ENCODE results near the gene CXCL16.

The CXCL16 gene

GRCh38 chr17:4766201-4766600 lies 26.5 kb upstream of the CXCL16 start:
- TF ChIP-seq EP300 (IDR thresholded peaks at IDR 0.05; ENCODE audit: borderline replicate concordance), result no peak
- TF ChIP-seq, protein P1, sequence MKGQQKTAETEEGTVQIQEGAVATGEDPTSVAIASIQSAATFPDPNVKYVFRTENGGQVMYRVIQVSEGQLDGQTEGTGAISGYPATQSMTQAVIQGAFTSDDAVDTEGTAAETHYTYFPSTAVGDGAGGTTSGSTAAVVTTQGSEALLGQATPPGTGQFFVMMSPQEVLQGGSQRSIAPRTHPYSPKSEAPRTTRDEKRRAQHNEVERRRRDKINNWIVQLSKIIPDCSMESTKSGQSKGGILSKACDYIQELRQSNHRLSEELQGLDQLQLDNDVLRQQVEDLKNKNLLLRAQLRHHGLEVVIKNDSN (IDR thresholded peaks at IDR 0.05), result no peak
- TF ChIP-seq FOXM1 (IDR thresholded peaks at IDR 0.05; ENCODE audit: borderline replicate concordance, low read depth), result no peak
- no peak for TF ChIP-seq REST (IDR thresholded peaks at IDR 0.05; ENCODE audit: low read depth)
- TF ChIP-seq TAF1 (IDR thresholded peaks at IDR 0.05; ENCODE audit: low read depth), result no peak
- TF ChIP-seq RAD21 (IDR thresholded peaks at IDR 0.05; ENCODE audit: low read depth), result no peak
- TF ChIP-seq YY1 (IDR thresholded peaks at IDR 0.05; ENCODE audit: low read depth), result no peak

GRCh38 chr17:4764595-4764994 lies 24.9 kb upstream of the CXCL16 start:
- TF ChIP-seq EGR1 (IDR thresholded peaks at IDR 0.05) (no peak), CEBPB (IDR thresholded peaks at IDR 0.05) (no peak), EP300 (IDR thresholded peaks at IDR 0.05; ENCODE audit: borderline replicate concordance) (no peak), TEAD4 (IDR thresholded peaks at IDR 0.05) (no peak), CREB1 (IDR thresholded peaks at IDR 0.05; ENCODE audit: low read depth) (no peak), FOXM1 (IDR thresholded peaks at IDR 0.05; ENCODE audit: borderline replicate concordance, low read depth) (no peak)

DNA sequence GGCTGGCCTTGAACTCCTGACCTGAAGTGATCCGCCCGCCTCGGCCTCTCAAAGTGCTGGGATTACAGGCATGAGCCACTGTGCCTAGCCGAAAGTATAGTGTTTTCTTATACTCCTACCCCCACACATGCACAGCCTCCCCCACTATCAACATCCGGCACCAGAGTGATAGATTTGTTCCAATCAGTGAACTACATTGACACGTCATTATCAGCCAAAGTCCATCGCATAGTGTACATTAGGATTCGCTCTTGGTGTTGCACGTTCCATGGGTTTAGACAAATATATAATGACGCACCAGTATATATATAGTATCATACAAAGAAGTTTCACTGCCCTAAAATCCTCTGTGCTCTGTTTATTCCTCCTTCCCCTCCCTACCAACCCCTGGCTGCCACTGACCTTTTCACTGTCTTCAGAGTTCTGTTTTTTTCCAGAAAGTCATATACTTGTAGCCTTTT lies 20.1 kb upstream of the CXCL16 start:
- TF ChIP-seq MAX (IDR thresholded peaks at IDR 0.05), result no peak
- TF ChIP-seq TCF12 (IDR thresholded peaks at IDR 0.05; ENCODE audit: low read depth), result no peak
- TF ChIP-seq EP300 (IDR thresholded peaks at IDR 0.05; ENCODE audit: borderline replicate concordance), result no peak
- no peak for TF ChIP-seq CREB1 (IDR thresholded peaks at IDR 0.05; ENCODE audit: low read depth)
- TF ChIP-seq REST (IDR thresholded peaks at IDR 0.05; ENCODE audit: low read depth), result no peak
- no peak for TF ChIP-seq CEBPB (IDR thresholded peaks at IDR 0.05)
- TF ChIP-seq YY1 (IDR thresholded peaks at IDR 0.05; ENCODE audit: low read depth), result no peak
- no peak for TF ChIP-seq EGR1 (IDR thresholded peaks at IDR 0.05)
- TF ChIP-seq RAD21 (IDR thresholded peaks at IDR 0.05; ENCODE audit: low read depth), result no peak
- TF ChIP-seq TEAD4 (IDR thresholded peaks at IDR 0.05), result no peak
- TF ChIP-seq TAF1 (IDR thresholded peaks at IDR 0.05; ENCODE audit: low read depth), result no peak
- TF ChIP-seq, protein P1 (IDR thresholded peaks at IDR 0.05), result no peak
- TF ChIP-seq NFIC (IDR thresholded peaks at IDR 0.05), result no peak
- no peak for TF ChIP-seq ZBTB7A (IDR thresholded peaks at IDR 0.05; ENCODE audit: low read depth)
- TF ChIP-seq FOXM1 (IDR thresholded peaks at IDR 0.05; ENCODE audit: borderline replicate concordance, low read depth), result no peak

GRCh38 chr17:4753392-4753791 lies 13.7 kb upstream of the CXCL16 start:
- TF ChIP-seq YY1 (IDR thresholded peaks at IDR 0.05; ENCODE audit: low read depth), result no peak
- no peak for TF ChIP-seq TEAD4 (IDR thresholded peaks at IDR 0.05)
- TF ChIP-seq RAD21 (IDR thresholded peaks at IDR 0.05; ENCODE audit: low read depth), result no peak
- TF ChIP-seq FOXM1 (IDR thresholded peaks at IDR 0.05; ENCODE audit: borderline replicate concordance, low read depth), result no peak
- no peak for TF ChIP-seq EP300 (IDR thresholded peaks at IDR 0.05; ENCODE audit: borderline replicate concordance)
- TF ChIP-seq CEBPB (IDR thresholded peaks at IDR 0.05), result no peak

DNA sequence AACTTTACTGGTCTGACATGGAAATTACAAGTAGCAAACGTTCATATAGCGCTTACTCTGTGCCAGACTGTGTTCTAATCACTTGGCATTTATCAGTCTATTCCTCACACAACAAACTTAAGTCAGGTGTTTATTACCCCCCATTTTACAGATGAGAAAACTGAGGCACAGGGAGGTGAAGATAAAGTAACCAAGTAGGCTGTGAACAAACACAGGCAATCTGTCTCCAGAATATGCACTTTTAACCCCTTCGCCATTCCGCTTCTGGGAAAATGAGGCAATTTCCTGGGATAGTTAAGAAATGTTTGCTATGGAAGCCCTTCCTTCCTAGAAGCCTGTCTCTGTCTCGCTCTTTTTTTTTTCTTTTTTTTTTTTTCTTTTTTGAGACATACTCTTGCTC lies 12.2 kb upstream of the CXCL16 start:
- no peak for TF ChIP-seq YY1 (IDR thresholded peaks at IDR 0.05; ENCODE audit: low read depth)
- TF ChIP-seq MAX (IDR thresholded peaks at IDR 0.05), result no peak
- no peak for TF ChIP-seq TAF1 (IDR thresholded peaks at IDR 0.05; ENCODE audit: low read depth)
- TF ChIP-seq TEAD4 (IDR thresholded peaks at IDR 0.05), result no peak
- TF ChIP-seq CREB1 (IDR thresholded peaks at IDR 0.05; ENCODE audit: low read depth), result no peak
- TF ChIP-seq EGR1 (IDR thresholded peaks at IDR 0.05), result no peak
- TF ChIP-seq, protein P1 (IDR thresholded peaks at IDR 0.05), result no peak
- no peak for TF ChIP-seq REST (IDR thresholded peaks at IDR 0.05; ENCODE audit: low read depth)
- TF ChIP-seq NFIC (IDR thresholded peaks at IDR 0.05), result no peak
- TF ChIP-seq RAD21 (IDR thresholded peaks at IDR 0.05; ENCODE audit: low read depth), result no peak
